Colonic mucosa (tissue), 4 donors: ENCODE results near the gene TASP1. TPM values are rescaled to one million over a fixed set of nuclear protein-coding genes. Genes with fewer than 3 reads are reported as not detected.
"Not testable (repeated sequence)": the region's sequence is repeated elsewhere in the genome, so short reads cannot be mapped to it uniquely, and the experiment has no call there.

Experiments
- DNase-seq: peaks from one replicate; pipeline ENCODE4 v3.0.0-alpha.2; 2020
- H3K27ac ChIP-seq: fragments of 200-600 bp; one replicate; pipeline ENCODE4 v1.8.0; 2021
- H3K27me3 ChIP-seq: fragments of 200-600 bp; one replicate; pipeline ENCODE4 v1.8.0; 2021
- H3K36me3 ChIP-seq: fragments of 200-600 bp; one replicate; pipeline ENCODE4 v1.8.0; 2021
- H3K4me1 ChIP-seq: fragments of 200-600 bp; one replicate; pipeline ENCODE4 v1.8.0; 2021; ENCODE audit warnings: mild to moderate bottlenecking
- H3K4me3 ChIP-seq: fragments of 200-600 bp; one replicate; pipeline ENCODE4 v1.8.0; 2021
- H3K9ac ChIP-seq, 2 donors: one replicate each; pipeline ENCODE4 v1.7.0; 2013; ENCODE audit warnings: control low read depth in 2 of 2, low read depth in 2 of 2, low read length in 2 of 2
- H3K9me3 ChIP-seq: fragments of 200-600 bp; one replicate; pipeline ENCODE4 v1.8.0; 2021
- CTCF ChIP-seq: fragments of 200-600 bp; IDR thresholded peaks from one replicate; pipeline ENCODE4 v1.8.0; 2022; ENCODE audit warnings: antibody characterized with exemption, mild to moderate bottlenecking
- intact Hi-C: fragments of 100-400 bp; cut with DNase I; formaldehyde crosslinking; loops from one replicate; pipeline ENCODE4 v1.14.1; 2022
- total RNA-seq, 2 donors: library from RNA; stranded (reverse); fragmentation: NEBNext Ultra II Directional in 1 of 2; extraction: Animal tissue kit (Norgen Biotek cat#: 25700) in 1 of 2; gene quantifications; one replicate each; pipeline ENCODE4 v1.2.1, GENCODE V29; 2021
- donor health status: healthy.
- donor health status: DM: no; HTN: no; CAD: no.
- donor health status: DM: no; HTN: no; CAD: no.

TASP1 gene
- total RNA-seq, 2 donors from 2014 or later, result 9.4 to 12.6 TPM

GRCh38 chr20:13659288-13659687 is 20.6 kb upstream of the TASP1 start:
- intact Hi-C loops, result no loop called here
- Histone ChIP-seq H3K36me3 (no peaks in the 10 kb centered on the region), H3K4me1 (no peaks in the 10 kb centered on the region), H3K27me3 (no peaks in the 10 kb centered on the region), H3K9ac (no peak overlapping the region), H3K4me3 (no peak overlapping the region), H3K9me3 (no peaks in the 10 kb centered on the region), H3K27ac (no peak overlapping the region)
- no peak for TF ChIP-seq CTCF
- DNase-seq, result no peak

DNA sequence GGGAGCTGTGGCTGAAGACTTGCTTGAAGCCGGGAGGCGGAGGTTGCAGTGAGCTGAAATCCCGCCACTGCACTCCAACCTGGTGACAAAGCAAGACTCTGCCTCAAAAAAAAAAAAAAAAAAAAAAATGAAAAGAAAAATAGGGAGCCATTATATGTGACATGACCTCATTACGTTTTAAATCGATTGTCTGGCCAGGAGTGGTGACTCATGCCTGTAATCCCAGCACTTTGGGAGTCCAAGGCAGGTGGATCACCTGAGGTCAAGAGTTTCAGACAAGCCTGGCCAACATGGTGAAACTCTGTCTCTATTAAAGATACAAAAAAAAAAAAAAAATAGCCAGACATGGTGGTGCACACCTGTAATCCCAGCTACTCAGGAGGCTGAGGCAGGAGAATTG is 19.3 kb upstream of the TASP1 start:
- H3K9ac ChIP-seq, H3K4me3 ChIP-seq, H3K27ac ChIP-seq, intact Hi-C loops, H3K4me1 ChIP-seq, H3K36me3 ChIP-seq, H3K27me3 ChIP-seq, DNase-seq, H3K9me3 ChIP-seq: not testable (repeated sequence)

- Histone ChIP-seq H3K4me3 (no peak overlapping the region), H3K27me3 (no peaks in the 10 kb centered on the region), H3K36me3 (no peaks in the 10 kb centered on the region), H3K9me3 (no peaks in the 10 kb centered on the region), H3K27ac (no peak overlapping the region), H3K4me1 (no peaks in the 10 kb centered on the region), H3K9ac (no peak overlapping the region)
- intact Hi-C loops, result no loop called here
- DNase-seq, result no peak
- no peak for TF ChIP-seq CTCF
Measured at GRCh38 chr20:13656721-13657368, 18.1 kb upstream of the TASP1 start.

DNA sequence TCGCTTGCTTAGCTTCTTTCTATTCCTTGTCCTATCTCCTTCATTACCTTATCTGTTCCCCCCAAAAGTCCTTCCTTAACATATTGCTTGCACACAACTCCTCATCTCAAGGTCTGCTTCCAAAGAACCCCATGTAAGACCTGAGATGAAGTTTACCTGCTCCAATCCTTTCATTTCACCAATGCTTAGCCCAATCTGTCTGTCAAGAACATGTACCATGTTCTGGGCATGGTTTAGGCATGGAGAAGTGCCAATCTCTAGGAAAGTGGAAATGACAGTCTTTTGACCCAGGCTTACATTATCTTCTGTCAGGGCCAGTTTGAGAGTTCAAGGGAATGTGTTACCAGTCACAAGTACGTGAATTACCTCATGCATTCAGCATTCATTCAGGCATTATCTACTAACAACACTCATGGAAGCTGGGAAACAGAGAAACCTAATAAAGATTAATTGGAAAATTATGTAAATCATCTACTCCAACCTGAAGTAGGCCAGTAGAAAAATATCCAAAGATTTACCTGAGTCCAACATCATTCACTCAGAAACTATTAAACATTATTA is 15.8 kb upstream of the TASP1 start:
- H3K4me1 ChIP-seq, result no peaks in the 10 kb centered on the region
- H3K36me3 ChIP-seq, result no peaks in the 10 kb centered on the region
- H3K9ac ChIP-seq, result no peak overlapping the region
- H3K27ac ChIP-seq, result no peak overlapping the region
- TF ChIP-seq CTCF, result no peak
- H3K4me3 ChIP-seq, result no peak overlapping the region
- no peaks in the 10 kb centered on the region for H3K27me3 ChIP-seq
- no peak for DNase-seq
- intact Hi-C loops, result no loop called here
- H3K9me3 ChIP-seq, result no peaks in the 10 kb centered on the region

GRCh38 chr20:13650474-13650873 is 11.7 kb upstream of the TASP1 start:
- DNase-seq, result no peak
- Histone ChIP-seq H3K9me3 (no peaks in the 10 kb centered on the region), H3K27ac (no peak overlapping the region), H3K27me3 (no peaks in the 10 kb centered on the region), H3K36me3 (no peaks in the 10 kb centered on the region), H3K4me1 (no peaks in the 10 kb centered on the region), H3K9ac (no peak overlapping the region), H3K4me3 (no peak overlapping the region)
- intact Hi-C loops, result no loop called here
- no peak for TF ChIP-seq CTCF
